Ishikawa (cell line): ENCODE results near the gene INPP4A.

Experiments used
- CEBPB ChIP-seq: IDR thresholded peaks from 2 replicates; pipeline ENCODE4 v1.6.1; 2012
- CREB1 ChIP-seq: IDR thresholded peaks from 2 replicates; pipeline ENCODE4 v1.6.1; 2012; ENCODE audit warnings: low read depth
- EGR1 ChIP-seq: IDR thresholded peaks from 2 replicates; pipeline ENCODE4 v1.6.1; 2012
- EP300 ChIP-seq: IDR thresholded peaks from 2 replicates; pipeline ENCODE4 v1.6.1; 2012; ENCODE audit warnings: borderline replicate concordance
- FOXM1 ChIP-seq: IDR thresholded peaks from 2 replicates; pipeline ENCODE4 v1.6.1; 2012; ENCODE audit warnings: low read depth, borderline replicate concordance
- MAX ChIP-seq: IDR thresholded peaks from 2 replicates; pipeline ENCODE4 v1.6.1; 2012
- NFIC ChIP-seq: IDR thresholded peaks from 2 replicates; pipeline ENCODE4 v1.6.1; 2012
- RAD21 ChIP-seq: IDR thresholded peaks from 2 replicates; pipeline ENCODE4 v1.6.1; 2012; ENCODE audit warnings: low read depth
- REST ChIP-seq: IDR thresholded peaks from 2 replicates; pipeline ENCODE4 v1.6.1; 2012; ENCODE audit warnings: low read depth, mild to moderate bottlenecking
- TAF1 ChIP-seq: IDR thresholded peaks from 2 replicates; pipeline ENCODE4 v1.6.1; 2012; ENCODE audit warnings: low read depth, mild to moderate bottlenecking
- TCF12 ChIP-seq: IDR thresholded peaks from 2 replicates; pipeline ENCODE4 v1.6.1; 2012; ENCODE audit warnings: low read depth
- TEAD4 ChIP-seq: IDR thresholded peaks from 2 replicates; pipeline ENCODE4 v1.6.1; 2012
- USF1 ChIP-seq: IDR thresholded peaks from 2 replicates; pipeline ENCODE4 v1.6.1; 2012
- YY1 ChIP-seq: IDR thresholded peaks from 2 replicates; pipeline ENCODE4 v1.6.1; 2012; ENCODE audit warnings: low read depth
- ZBTB7A ChIP-seq: IDR thresholded peaks from 2 replicates; pipeline ENCODE4 v1.6.1; 2012; ENCODE audit warnings: low read depth

INPP4A gene

GRCh38 chr2:98535971-98536677 lies 91.5 kb downstream of the INPP4A start:
- TF ChIP-seq TEAD4 (no peak), TAF1 (no peak), CEBPB (no peak), MAX (no peak), RAD21 (no peak), ZBTB7A (no peak), FOXM1 (no peak)

GRCh38 chr2:98537390-98538126 lies 92.9 kb downstream of the INPP4A start:
- TF ChIP-seq CREB1 (no peak), ZBTB7A (no peak), FOXM1 (no peak), TCF12 (no peak), EGR1 (no peak), NFIC (no peak), CEBPB (no peak), EP300 (no peak), TEAD4 (no peak), MAX (no peak), RAD21 (no peak), TAF1 (no peak), USF1 (no peak), REST (no peak)

- TF ChIP-seq MAX (no peak), YY1 (no peak), TCF12 (no peak)
These were observed 93.8 kb downstream of the INPP4A start for GRCh38 chr2:98538280-98539041.

GRCh38 chr2:98539056-98539735 lies 94.5 kb downstream of the INPP4A start:
- no peak for TF ChIP-seq EGR1
- TF ChIP-seq NFIC, result no peak
- TF ChIP-seq REST, result no peak
- TF ChIP-seq USF1, result no peak
- no peak for TF ChIP-seq TCF12
- TF ChIP-seq CREB1, result no peak
- TF ChIP-seq ZBTB7A, result no peak
- TF ChIP-seq YY1, result no peak
- no peak for TF ChIP-seq TEAD4

- no peak for TF ChIP-seq NFIC
These were observed 95.9 kb downstream of the INPP4A start for GRCh38 chr2:98540536-98540935.

- no peak for TF ChIP-seq TCF12
- no peak for TF ChIP-seq EGR1
- TF ChIP-seq NFIC, result no peak
- TF ChIP-seq TEAD4, result no peak
- TF ChIP-seq CEBPB, result no peak
- TF ChIP-seq EP300, result no peak
- TF ChIP-seq ZBTB7A, result no peak
- no peak for TF ChIP-seq RAD21
- TF ChIP-seq USF1, result no peak
- TF ChIP-seq REST, result no peak
- TF ChIP-seq MAX, result no peak
- no peak for TF ChIP-seq CREB1
These were observed 96.8 kb downstream of the INPP4A start for GRCh38 chr2:98541489-98541888.
